ENCODE measurements around the gene TRIM28.

- TF ChIP-seq CTCF (conservative IDR thresholded peaks at IDR 0.05; ENCODE audit: low read depth, low read length) = no peak
- no peak for TF ChIP-seq EZH2 (IDR thresholded peaks at IDR 0.05; ENCODE audit: borderline replicate concordance, low read depth, low read length, poor library complexity, severe bottlenecking)
These were observed 22.2 kb upstream of the TRIM28 start for GRCh38 chr19:58521651-58522050.
